Measurements from ENCODE around the gene AGR2.
A peak's percentile ranks its signal among the peaks of the same experiment; 100 is the strongest.

AGR2 gene

DNA sequence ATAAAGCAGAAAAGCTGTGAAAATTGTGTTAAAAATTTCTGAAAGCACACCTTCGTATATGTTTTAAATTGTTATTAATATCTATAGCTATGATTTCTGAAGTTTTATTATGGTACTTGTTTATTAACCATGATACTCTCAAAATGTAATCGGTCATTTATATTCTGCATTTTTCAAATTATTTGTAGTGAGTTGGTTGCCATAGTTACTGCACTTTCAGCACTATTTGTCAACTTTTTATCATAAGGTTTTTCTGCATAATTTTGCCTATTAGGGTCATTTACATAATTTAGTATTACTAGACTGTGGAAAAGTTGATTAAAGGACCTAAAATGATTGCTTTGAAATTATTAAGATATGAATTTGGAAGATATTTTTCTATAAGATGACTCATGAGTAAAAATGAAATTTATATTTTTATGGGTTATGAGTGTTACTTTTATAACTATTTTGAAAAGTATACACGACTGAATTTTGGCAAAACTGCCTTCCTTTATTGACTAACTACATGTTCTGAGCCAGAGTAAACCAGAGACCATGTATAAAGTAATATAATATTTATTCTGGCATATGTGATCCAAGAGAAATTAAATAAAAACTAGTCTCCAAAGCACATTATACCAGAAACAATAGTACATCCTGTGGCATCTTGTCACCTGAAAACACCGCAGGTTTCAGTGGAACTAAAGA is 7.9 kb upstream of the AGR2 start:
- DNase-seq, result no peak

DNA sequence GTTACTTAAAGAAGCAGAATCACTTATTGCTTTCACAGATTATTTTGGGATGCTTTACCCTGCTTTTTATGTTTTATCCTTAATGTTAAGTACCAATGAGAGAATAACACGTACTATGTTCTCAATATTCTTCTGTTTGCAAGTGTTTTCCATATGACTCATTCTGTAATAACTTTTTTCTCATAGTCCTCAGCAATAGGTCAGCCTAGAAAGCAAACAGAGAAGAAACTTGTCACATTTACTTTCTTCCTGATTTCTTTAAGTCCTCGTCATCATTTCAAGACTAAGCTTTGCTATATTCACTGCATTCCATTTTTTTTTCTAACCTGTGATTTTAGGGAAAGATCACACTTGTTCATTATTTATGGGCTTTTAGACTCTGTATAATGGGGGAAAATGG is 6.8 kb upstream of the AGR2 start:
- no peak for DNase-seq

DNA sequence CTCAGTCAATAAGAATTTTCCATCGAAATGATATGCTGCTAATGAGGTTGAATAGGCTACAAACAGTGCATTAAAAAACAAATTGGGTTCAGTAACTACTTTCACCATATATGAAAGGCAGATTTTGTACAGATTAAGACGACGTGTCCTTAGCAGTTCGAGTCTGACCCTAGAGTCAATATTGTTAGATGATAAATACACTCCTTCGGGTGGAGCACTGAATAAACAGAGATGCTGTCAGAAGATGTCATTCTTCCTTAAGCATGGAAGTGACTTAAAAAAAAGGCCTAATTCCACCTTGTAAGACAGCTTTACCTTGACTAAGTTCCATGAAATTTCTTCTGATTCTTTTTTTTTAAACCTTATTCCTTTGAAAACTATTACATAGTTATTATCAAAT is 5.8 kb upstream of the AGR2 start:
- no peak for DNase-seq

DNA sequence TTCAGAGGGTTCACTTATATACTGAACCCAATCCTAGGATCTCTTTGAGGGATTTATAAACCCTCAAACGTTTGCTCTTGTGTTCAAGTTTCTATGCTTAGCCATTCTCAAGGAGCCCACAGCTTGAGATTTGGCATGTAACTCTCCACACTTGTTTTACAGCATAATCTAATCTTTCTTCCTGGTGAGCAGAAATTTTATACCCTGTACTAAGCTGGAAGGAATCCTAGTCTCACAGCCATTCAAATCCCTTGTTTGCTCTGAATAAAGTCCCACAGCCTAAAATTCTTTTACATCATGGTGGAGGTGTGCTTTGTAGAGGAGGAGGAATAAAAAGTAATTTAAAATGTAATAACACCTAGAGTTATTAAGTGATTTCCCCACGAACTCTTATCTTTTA is 5.3 kb upstream of the AGR2 start:
- no peak for DNase-seq

DNA sequence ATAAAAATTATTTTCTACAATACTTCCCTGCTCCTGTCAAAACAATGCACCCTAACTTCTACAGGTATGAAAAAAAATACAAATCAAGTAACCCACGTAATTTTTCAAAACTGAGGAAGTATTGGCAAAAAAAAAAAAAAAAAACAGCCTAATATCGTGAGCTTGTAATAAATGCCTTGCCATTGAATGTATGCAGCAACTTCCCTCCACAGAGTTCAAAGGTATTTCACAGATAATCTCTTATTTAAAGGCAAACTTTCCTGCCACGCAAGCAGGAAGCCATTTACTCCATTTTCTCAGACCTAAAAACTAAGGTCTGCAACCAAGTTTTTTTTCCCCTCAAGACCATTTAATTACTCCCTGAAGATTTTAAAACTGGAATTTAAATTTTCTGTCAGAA is 642 bp upstream of the AGR2 start:
- no peak for DNase-seq

DNA sequence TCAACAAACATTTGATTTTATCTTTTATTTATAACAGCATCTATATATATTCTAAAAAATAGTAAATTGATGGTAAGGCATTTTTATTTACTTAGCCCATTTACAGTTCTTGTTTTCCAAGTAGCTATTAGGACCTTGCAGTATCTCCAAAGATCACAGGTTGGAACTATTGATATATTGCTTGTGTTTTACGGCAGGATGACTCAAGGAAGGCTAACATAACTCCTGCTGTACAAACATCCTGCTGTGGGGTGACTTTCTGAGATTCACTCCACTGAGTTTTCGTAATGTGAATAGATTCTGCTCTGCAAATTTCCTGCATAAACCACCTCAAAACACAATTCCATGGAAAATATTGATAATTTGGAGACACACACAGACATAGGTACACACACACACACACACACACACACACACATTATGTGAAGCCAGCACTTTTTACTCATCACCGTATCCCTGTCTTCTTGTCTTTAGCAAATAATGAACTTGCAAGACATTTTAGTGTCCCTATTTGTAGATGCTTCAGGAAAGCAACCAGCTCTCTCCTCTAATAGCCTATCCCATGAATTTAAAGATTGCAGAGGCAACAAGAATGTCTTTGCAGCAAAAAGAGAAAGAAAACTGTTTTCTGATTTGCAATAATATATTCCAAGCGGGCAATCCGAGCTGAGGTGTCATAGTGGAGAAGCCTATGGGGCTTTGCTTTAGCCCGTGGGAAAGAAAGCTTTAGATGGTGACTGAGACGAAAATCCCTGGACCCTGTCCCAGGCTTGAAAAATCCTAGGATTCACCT is 722 bp downstream of the AGR2 start:
- no peak for DNase-seq

DNA sequence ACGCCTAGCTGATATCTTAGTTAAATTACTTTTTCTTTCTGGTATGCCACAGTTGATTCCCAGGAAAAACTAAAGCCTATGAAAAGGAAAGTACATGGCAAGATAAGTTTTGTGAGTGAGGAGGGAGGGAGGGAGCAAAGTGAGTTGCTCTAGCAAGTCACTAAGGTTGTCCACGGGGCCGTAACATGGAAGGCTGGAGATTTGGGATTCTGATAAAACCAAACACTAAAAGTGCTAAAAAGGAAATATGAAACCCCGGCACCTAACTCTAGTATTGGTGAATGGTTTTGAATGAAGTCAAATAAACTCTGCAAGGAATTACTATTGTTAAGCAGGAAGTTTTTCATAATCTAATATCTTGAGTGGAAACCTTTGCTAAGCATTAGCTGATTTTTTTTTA is 1.7 kb downstream of the AGR2 start:
- no peak for DNase-seq

DNA sequence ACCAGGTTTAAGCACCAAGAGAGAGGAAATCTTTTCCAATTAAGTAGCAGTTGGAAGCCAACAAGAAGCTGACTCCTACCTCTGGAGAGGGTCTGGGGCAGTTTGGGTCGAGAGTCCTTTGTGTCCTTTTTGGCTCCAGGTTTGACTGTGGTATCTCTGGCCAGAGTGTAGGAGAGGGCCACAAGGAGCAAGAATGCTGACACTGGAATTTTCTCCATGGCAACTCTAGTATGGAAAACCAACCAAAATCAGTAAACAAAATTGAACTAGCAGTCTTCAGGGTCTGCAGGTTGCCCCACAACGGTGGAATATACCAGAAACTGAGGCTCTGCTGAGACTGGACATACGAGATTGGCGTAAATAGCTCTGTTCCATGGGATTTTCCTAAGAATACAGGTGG is 3.2 kb downstream of the AGR2 start:
- DNase-seq, result no peak

DNA sequence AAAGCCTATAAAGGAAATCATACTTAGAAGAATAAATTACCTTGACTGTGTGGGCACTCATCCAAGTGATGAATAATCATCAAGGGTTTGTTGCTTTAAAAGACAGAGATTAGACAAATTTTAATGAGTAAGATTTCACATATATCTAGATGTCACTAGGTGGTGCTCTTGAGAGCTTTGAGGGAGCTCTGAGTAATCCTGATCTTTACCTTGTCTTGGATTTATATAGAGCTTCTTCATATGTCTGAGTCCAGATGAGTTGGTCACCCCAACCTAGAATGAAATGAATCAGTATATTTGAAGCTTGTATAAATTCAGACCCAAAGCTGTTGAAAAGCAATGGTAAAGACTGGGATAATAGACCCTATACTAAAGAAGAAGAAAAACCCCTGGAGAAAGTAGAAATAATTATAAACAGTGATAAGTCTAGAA is 3.7 kb downstream of the AGR2 start:
- DNase-seq, result peak; percentile 58

DNA sequence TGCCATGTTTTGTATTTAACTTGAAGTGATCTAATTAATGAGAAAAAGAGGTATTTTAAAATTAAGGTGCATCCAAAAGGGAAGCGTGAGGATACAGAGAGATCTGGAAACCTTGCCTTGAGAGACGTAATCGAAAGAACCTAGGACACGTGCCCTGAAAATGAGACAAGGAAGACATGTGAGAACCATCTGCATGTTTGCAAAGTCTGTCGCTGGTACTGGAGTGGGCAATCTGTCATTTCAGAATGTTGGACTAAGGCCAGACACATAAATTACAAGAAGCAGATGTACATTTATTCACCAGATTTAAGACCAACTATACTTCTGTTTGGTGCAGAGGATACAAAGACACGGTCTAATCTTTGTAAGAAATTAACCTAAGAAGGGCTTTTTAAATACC is 9.2 kb downstream of the AGR2 start:
- DNase-seq, result peak; percentile 93

DNA sequence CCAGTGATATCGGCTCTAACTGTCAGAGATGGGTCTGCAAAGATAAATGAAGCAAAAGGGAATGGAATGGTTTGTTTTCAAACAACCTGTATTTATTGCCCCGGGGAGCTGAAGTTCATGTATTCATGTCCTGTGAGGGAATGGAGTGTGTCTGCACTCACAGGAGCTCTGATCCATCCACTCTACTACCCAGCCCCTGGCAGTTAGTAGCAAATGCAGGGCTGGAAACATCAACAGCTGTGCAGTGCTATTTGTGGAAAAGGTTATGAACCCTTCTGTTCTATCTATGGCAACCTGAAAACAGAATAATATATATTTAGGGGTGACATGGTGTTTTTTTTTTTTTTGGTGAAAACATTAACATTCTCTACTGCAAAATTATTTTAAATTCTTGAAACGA is 9.8 kb downstream of the AGR2 start:
- DNase-seq, result no peak

DNA sequence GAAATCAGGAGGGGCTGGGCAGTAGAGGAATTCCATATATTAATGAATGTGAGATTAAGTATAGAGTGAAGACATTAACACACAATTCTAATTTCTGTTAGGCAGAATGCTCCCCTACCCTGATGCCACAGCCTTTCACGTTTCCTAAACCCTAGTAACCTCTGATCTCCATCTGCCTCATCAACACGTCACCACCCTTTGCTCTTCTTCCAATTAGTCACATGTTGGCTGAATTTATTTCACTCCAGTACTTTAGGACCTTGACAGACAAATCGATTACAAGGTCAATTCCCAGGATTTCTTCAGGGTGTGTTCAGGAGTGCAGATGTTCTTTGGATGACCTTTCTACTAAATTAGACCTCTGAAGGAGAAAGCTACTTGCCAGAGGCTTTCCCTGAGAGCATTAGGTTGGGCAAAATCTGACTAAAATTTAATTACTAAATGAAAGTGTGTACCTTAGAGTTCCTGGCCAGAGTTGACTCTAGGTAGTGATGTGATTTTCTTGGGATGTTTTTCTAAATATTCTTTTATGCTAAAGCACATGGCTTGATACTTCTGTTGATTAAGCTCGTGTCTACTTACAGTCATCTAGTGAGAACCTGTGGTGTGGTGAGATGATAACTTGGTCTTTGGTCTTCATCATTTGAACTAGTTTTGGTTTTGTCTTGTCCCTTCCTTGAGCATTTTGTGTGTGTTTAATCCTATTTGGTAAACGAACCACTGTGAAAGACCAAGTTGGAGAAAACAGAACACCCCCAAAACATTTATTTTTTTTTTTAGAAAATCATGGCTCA is 12.7 kb downstream of the AGR2 start:
- no peak for DNase-seq

DNA sequence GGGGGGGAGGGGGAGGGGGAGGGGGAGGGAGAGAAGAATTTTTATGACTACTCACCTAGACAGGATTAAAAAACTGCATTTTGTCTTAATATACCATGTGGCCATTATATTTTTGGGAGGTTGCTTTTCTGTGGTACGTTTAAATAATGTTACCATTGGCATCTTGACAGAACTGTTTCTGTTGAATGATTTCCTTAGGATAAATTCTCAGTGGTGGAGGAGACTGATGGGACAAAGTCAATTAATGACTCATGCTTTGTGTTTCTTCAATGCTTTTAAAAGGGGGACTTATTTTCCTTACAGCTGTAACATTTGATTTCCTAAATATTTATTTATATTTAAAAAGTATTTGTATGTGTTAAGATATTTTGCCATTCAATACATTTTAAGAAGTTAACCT is 13.7 kb downstream of the AGR2 start:
- no peak for DNase-seq

DNA sequence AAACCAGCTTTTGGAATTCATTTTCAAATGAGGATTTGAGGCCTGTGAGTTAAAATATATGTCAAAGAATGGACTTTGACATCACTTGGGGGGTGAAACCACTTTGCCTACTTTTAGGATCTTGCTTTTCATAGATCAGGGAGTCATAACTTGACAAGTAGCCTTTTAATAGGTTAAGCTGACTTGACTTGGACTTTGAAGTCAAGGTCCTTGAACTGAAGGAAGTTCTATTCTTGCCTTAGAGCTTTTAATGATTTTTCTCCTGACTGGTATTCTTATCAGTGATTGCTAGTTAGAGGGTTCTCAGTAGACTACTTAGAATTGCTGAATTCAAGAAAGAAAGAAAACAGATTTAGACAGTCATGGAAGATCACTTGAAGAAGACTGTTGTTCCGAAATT is 17.7 kb downstream of the AGR2 start:
- no peak for DNase-seq

DNA sequence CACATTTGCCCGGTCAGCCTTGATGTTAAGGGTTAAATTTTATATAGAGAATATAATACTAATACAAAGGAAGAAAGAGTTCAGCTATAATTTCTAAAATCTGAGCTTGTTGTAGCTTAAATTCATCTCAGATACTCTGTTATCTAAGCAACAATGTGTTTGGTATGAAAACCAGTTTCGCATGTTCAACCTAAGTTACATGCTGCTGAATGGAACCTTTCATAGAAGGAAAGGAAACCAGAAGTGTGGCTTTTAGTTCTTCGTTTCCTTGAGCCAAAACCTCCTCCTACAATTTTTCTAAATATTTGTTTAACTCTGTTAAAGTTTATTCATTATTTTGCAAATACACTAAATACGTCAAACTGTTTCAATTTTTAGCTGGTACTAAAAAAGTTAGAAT is 18.5 kb downstream of the AGR2 start:
- no peak for DNase-seq

DNA sequence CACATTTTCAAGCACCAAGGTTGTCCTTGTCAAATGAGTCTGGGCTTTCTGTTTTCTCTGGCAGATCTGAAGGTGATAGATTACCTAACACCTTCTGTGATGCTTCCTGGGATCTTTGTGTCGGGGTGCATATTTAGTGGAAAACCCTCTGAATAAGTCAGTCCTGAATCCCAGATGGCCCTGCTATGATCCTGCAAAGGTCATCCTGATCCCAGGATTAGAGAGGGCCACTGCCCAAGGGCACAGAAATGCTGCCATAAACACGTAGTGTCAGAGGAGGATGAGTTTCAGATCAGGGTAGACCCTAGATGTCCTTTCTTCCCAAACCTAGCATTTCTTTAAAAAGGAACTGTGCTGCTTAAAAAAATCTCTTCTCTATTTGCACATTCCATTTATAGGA is 19.0 kb downstream of the AGR2 start:
- DNase-seq, result no peak

DNA sequence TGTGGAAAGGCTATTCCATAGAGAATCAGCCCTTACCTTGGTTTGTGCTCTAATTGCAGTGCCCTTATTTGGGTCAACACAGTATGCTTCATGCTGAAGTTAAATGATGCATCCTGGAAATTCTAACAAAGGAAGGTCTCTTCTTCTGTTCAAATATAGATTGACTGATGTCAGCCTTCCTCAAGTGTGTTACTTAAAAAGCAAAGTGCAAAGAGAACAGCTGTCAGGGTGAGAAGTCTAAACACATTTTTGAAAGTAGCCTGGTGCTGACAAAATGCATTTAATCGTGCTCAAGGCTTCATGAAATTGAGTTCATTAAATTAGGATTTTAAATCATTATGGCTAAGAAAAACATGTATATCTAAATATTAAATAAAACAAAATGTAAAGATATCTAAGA is 19.5 kb downstream of the AGR2 start:
- DNase-seq, result peak; percentile 39

DNA sequence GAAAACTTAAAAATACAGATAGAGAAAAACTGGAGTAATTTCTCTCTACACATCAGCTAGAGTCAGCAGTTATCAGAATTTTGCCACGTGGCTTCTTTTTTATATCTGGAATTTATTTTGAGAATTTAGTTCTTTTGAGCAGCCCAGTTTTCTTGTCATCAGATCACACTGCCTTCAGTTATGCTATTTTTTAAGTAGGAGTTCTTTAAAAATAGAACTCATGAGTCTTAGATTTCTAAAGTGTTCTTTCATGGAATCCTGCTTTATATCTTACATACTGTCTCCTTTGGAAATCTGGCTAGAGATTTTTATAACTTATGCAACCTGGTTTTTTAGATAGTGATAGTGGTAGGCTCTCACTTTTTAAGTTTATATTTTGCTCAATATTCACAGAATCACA is 24.2 kb downstream of the AGR2 start:
- no peak for DNase-seq

DNA sequence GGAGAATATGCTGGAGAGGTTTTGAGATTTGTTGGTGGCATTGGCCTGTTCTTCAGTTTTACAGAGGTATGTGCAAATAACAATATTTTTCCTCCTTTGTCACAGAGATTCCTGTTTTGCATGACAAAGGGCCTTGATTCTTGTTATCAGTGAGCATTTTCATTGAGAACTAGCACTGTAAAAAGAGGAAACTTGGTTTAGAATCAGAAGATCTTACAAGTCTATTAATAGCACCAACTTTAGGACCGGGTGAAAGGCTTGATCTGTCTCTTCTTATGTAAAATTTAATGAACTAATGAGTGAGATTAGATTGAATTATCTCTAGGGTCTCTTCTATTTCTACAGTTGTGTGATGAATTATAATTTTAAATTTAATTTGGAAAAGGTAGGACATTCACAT is 25.7 kb downstream of the AGR2 start:
- DNase-seq, result no peak

DNA sequence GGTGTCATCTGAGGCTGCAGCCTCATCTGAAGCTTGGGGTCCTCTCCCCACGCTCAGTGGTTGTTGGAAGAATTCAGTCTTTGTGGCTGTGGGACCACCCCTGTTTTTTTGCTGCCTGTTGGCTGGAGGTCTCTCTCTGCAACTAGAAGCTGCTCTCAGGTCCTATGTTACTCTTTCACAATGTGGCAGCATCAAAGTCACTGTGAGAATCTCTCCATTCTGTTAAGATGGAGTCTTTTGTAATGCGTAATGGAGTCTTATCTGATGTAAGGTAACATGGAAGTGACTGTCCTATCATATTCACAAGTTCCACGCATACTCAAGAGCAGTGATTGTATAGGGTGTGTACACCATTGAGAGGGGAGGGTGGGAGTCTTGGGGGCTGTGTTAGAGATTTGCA is 26.3 kb downstream of the AGR2 start:
- DNase-seq, result no peak

DNA sequence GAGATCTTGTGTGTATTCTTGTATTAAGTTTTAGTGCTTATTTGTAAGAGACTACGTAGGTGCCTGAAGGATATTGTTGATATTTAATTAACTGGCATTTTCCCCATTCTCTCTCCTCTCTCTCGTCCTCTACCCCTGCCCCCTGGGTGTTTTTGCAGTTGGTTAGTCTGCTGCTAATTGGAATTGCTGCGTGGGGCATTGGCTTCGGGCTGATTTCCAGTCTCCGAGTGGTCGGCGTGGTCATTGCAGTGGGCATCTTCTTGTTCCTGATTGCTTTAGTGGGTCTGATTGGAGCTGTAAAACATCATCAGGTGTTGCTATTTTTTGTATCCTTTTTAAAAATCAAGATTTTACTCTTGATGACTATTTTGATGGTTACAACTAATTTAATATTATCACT is 28.7 kb downstream of the AGR2 start:
- no peak for DNase-seq

DNA sequence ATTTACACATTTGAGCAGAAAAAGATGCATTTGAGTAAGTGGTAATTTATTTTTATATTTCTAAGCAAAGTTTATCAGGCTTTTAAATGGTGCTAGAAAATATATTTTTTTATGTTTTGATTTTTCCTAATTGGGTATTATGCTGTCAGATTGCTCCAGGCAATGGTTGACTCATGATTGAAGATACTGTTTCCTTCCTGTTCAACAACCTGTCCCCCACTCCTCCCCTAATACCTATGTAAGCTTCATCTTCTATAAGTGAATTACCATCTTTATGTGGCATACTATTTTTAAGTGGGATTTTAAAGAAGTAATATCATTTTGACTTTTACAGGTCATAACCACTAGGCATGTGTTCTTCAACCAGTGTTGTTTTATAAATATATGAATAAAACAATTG is 29.8 kb downstream of the AGR2 start:
- no peak for DNase-seq

DNA sequence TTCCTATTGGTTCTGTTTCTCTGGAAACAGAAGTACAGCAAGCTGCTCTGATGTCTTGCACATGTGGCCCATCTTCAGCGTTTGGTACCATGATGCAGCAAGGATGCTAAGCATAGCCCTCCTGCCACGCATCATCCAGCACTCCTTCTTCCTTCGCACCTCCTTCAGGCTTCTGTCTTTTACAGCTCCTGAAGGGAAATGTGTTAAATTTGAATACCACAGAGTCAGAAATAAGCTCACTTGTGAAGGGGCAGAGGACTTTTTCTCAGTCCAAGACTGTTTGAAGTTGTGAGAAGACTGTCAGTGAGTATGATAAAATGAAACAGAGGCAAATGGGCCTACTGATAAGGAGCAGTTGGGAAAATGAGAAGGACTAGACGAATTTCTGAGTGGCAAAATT is 30.5 kb downstream of the AGR2 start:
- no peak for DNase-seq

DNA sequence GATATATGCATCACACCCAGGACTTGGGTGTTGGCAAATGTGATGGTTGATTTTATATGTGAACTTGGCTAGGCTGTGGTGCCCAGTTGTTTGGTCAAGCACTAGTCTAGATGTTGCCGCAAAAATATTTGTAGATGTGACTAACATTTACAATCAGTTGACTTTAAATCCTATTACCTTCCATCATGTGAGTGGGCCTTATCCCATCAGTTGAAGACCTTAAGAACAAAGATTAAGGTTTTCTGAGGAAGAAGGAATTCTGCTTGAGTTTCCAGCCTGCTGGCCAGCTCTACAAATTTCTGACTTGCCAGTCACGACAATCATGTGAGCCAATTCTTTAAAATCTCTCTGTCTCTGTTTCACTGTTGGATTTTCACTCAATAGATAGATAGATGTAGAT is 30.9 kb downstream of the AGR2 start:
- no peak for DNase-seq

Measured in NCI-H510A treated with DMSO at 0.1 percent for 48 hours (cell line).